OCI-LY7 (cell line): ENCODE results near the gene ZNF638.

Experiments
- CTCF ChIP-seq: fragments of 200-600 bp; sonication (generic); conservative IDR thresholded peaks from 2 replicates; pipeline ENCODE4 v1.5.1; 2014; ENCODE audit warnings: mild to moderate bottlenecking, antibody characterized with exemption, low read length, moderate library complexity, mixed read lengths
- EZH2phosphoT487 ChIP-seq: fragments of 200-600 bp; sonication (generic); IDR thresholded peaks from 2 replicates; pipeline ENCODE4 v1.6.1; 2018; ENCODE audit warnings: low read depth, borderline replicate concordance, mild to moderate bottlenecking, mixed run types, antibody characterized with exemption, low read length, moderate library complexity, mixed read lengths

- TF ChIP-seq CTCF (no peak), EZH2phosphoT487 (no peak)
These were observed 97.1 kb downstream of the ZNF638 start for GRCh38 chr2:71428472-71429383.
